Measurements from ENCODE around the gene GLCE. TPM values are rescaled to one million over a fixed set of nuclear protein-coding genes. Genes with fewer than 3 reads are reported as not detected.

Gene GLCE
- polyA plus RNA-seq, 1 experiment, result 48.1 TPM

GRCh38 chr15:69175536-69175935 lies 15.1 kb downstream of the GLCE start:
- TF ChIP-seq CTCF (IDR thresholded peaks at IDR 0.05; ENCODE audit: low read depth, low read length), result no peak
- H3K4me3 ChIP-seq (ENCODE audit: low read depth, low read length), result no peak overlapping the region
- POLR2A ChIA-PET, result no interaction called here
- CTCF ChIA-PET, result no interaction called here
- no peaks in the 10 kb centered on the region for H3K9me3 ChIP-seq (ENCODE audit: control insufficient read depth, insufficient read depth, low read length)
- no peaks in the 10 kb centered on the region for H3K27me3 ChIP-seq (ENCODE audit: control insufficient read depth, insufficient read depth, low read length)
- no peak overlapping the region for H3K27ac ChIP-seq (ENCODE audit: low read depth, low read length)
- no peak for DNase-seq (ENCODE audit: low read depth, low spot score)

GRCh38 chr15:69181424-69181823 lies 21.0 kb downstream of the GLCE start:
- DNase-seq (ENCODE audit: low read depth, low spot score), result no peak
- Histone ChIP-seq H3K27me3 (ENCODE audit: control insufficient read depth, insufficient read depth, low read length) (no peaks in the 10 kb centered on the region), H3K27ac (ENCODE audit: low read depth, low read length) (no peak overlapping the region), H3K9me3 (ENCODE audit: control insufficient read depth, insufficient read depth, low read length) (no peaks in the 10 kb centered on the region), H3K4me3 (ENCODE audit: low read depth, low read length) (no peak overlapping the region)
- no peak for TF ChIP-seq CTCF (IDR thresholded peaks at IDR 0.05; ENCODE audit: low read depth, low read length)
- POLR2A ChIA-PET, result no interaction called here
- CTCF ChIA-PET, result no interaction called here

- Histone ChIP-seq H3K4me3 (ENCODE audit: low read depth, low read length) (no peak overlapping the region), H3K27me3 (ENCODE audit: control insufficient read depth, insufficient read depth, low read length) (no peaks in the 10 kb centered on the region), H3K9me3 (ENCODE audit: control insufficient read depth, insufficient read depth, low read length) (no peaks in the 10 kb centered on the region), H3K27ac (ENCODE audit: low read depth, low read length) (no peak overlapping the region)
- TF ChIP-seq CTCF (IDR thresholded peaks at IDR 0.05; ENCODE audit: low read depth, low read length), result no peak
- DNase-seq (ENCODE audit: low read depth, low spot score), result no peak
- ChIA-PET CTCF (interaction anchor here (0.9 kb wide), 1 partner anchor 24 kb away, joined by 3 read pairs; no protein-coding TSS in a partner anchor), POLR2A (no interaction called here)
Measured at GRCh38 chr15:69185216-69185615, 24.8 kb downstream of the GLCE start.

GRCh38 chr15:69185706-69186105 lies 25.3 kb downstream of the GLCE start:
- CTCF ChIA-PET, result no interaction called here
- POLR2A ChIA-PET, result no interaction called here

GRCh38 chr15:69189157-69189556 lies 28.7 kb downstream of the GLCE start:
- TF ChIP-seq CTCF (IDR thresholded peaks at IDR 0.05; ENCODE audit: low read depth, low read length), result no peak
- no peak for DNase-seq (ENCODE audit: low read depth, low spot score)
- no peaks in the 10 kb centered on the region for H3K27me3 ChIP-seq (ENCODE audit: control insufficient read depth, insufficient read depth, low read length)
- no peak overlapping the region for H3K27ac ChIP-seq (ENCODE audit: low read depth, low read length)
- H3K9me3 ChIP-seq (ENCODE audit: control insufficient read depth, insufficient read depth, low read length), result no peaks in the 10 kb centered on the region
- POLR2A ChIA-PET, result no interaction called here
- CTCF ChIA-PET, result interaction anchor here (1.3 kb wide), 1 partner anchor 130 kb away, joined by 4 read pairs; no protein-coding TSS in a partner anchor
- H3K4me3 ChIP-seq (ENCODE audit: low read depth, low read length), result no peak overlapping the region

More at GRCh38 chr15:69185706-69186105, 25.3 kb downstream of the GLCE start:
- no peak overlapping the region for H3K27ac ChIP-seq (ENCODE audit: low read depth, low read length)
- no peak for TF ChIP-seq CTCF (IDR thresholded peaks at IDR 0.05; ENCODE audit: low read depth, low read length)
- no peak for DNase-seq (ENCODE audit: low read depth, low spot score)
- H3K4me3 ChIP-seq (ENCODE audit: low read depth, low read length), result no peak overlapping the region
- no peaks in the 10 kb centered on the region for H3K27me3 ChIP-seq (ENCODE audit: control insufficient read depth, insufficient read depth, low read length)
- H3K9me3 ChIP-seq (ENCODE audit: control insufficient read depth, insufficient read depth, low read length), result no peaks in the 10 kb centered on the region

Measured in AG04450 (cell line).